ENCODE data around the gene VAV2. TPM values are rescaled to one million over a fixed set of nuclear protein-coding genes. Genes with fewer than 3 reads are reported as not detected.
A peak's percentile ranks its signal among the peaks of the same experiment; 100 is the strongest.

VAV2 gene
- total RNA-seq, 1 experiment from 2014 or later: 12.5 TPM

DNA sequence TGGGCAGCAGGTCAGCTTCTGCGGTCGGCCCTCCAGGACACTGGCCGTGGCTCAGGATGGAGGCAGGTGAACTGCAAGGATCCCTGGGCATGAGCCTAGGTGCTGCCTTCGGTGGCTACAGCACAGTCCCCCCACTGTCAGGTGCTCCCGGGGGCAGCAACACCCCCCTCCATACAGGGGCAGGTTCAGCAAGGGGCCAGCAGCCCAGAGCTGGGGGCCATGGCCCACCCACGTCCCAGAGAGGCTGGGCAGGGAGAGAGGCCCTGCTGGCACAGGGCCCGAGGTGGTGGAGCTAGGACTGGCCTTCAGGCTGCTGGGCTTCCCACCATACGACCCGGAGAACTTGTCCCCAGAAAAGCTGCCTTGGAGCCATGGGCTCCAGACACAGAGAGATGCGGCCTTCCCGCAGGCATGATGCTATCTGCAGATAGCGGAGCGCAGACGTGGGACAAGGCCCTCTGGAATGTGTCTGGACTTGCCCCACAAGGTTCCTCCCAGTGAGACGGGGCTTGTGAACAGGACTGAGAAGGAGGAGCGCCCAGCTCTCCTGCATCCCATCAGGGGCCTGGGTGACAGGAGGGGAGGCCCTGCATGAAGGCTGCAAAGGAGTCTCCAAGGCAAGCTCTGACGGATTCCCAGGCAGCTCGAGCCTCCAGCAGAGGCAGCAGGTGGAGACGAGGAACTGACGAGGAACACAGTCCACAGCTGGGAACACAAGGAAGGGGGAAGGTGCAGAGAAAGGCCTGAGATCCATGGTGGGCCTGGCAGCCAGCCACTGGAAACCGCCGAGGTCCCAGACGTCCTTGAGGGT is 111.1 kb downstream of the VAV2 start:
- DNase-seq (ENCODE audit: low read depth): no peak

DNA sequence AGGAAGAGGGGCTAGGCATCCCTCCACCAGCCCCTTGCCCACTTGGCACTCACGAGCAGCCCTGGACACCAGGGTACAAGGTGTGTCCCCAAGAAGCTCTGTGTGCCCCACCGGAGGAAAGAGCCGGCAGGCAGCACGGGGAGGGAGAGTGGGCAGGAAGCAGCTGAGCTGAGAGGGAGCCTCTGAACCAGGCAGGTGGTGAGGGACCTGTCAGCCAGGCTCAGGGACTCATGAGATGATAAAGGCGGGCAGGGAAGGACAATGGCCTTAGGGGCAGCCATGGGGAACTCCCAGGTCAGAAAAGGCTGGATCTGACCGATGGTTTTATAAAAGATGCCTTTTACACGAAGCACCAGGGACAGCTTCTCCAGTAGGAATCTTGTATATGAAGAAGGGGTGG is 112.0 kb downstream of the VAV2 start:
- no peak for DNase-seq (ENCODE audit: low read depth)

DNA sequence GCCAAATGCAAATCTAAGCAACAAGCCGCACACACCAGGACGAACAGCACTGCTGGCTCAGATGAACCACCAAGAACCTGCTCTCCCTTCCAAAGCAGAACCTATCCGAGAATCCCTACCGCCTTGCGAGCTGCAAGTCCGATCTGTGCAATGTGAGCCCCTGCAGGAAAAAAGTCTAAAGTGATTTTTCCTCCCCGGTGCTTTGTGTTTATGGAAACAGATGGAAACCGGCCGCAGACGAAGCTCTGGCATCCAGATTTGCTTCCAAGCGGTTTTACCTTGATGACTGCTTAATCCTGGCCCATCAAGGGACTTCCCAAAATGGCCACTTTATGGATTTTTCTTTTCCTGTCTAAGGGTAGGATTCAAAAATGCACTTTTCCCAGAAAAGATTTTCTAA is 112.5 kb downstream of the VAV2 start:
- no peak for DNase-seq (ENCODE audit: low read depth)

DNA sequence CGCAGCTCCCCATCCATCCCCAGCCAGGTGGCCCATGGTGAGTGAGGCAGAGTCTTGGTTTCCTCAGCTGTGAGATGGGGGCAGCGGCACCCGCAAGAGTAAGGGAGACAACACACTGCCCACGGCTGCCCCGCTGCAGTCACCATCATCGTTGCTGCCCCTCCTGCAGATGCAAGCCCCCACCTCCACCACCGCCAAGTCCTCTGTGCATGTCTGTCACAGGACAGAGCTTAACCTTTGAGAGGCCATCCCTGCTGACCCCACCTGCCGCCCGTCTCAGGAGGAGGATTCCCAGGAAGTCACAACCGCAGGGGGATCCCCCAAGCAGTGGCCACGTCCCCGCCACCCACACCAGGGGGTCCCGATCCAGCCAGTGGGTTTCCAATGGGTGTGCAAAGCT is 113.7 kb downstream of the VAV2 start:
- DNase-seq (ENCODE audit: low read depth): no peak

DNA sequence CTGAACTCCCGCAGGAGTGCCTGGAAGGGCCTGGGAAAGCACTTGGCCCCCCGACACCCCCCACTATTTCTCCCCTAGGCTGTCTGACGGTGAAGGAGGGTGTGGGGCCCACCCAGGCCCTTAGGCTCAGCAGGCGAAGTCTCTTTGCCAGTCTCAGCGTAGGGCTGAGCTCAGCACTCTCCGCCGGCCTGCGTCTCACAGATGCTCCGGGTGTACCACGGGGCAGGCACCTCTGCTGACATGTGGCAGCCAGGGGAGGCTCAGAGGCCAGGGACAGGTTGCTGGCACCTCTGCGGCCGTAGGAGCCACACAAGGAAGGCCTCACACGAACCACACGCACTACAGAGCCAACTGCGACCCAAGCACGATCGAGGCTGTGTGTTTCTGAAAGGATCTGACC is 114.2 kb downstream of the VAV2 start:
- no peak for DNase-seq (ENCODE audit: low read depth)

GRCh38 chr9:133877327-133877726 is 114.8 kb downstream of the VAV2 start:
- no peak for DNase-seq (ENCODE audit: low read depth)

DNA sequence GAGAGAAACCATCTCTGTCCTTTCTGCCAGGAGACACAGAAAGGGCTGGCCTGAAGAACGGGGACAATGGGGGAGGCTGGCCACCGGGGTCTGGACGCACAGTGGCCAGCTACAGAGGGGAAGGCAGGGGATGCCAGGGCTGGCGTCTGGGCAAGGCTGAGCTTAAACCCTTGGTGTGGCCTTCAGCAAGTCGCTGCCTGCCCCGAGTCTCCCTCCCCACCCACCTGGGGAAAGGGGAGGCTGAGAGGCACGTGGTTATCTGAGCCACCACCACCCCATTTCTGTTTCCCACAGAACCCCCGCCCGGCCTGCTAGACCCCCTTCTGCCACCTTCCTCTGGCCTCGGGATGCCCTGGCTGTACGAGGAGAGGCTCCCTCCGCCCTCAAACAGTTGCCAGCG is 115.3 kb downstream of the VAV2 start:
- no peak for DNase-seq (ENCODE audit: low read depth)

DNA sequence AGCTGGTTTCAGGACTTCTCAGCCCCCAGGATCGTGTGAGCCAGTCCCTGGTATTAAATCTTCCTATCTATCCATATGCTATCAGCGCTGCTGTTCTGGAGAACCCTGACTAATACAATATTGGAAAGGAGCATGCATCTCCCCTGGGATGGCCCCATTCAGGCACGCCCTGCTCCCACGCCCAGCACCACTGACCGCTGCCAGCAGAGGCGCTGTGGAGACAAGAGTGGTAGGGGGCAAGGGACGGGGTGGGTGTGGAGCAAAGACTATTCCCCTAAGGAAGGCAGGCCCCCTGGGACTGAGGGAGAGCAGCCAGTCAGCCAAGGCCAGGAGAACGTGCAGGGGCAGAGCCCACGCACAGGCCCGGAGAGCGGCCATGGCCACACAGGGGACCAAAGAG is 116.0 kb downstream of the VAV2 start:
- no peak for DNase-seq (ENCODE audit: low read depth)

DNA sequence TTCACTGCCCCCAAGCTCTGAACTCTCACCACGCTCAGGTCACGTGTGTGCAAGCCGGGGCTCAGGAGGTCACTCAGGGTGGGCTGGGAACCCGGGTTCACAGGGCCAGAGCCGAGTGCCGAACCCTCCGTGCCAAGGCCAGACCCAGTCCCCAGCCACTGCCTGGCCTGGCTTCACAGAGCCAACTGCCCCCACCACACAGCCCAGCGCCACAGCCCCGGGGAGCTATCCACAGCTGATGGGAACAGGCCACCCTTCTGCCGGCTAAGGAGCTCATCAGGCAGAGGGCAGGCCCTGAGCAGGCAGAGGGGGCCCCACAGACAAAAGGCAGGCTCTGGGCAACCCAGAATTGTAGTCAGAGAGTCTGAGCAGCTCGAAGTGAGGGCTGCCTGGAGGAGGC is 117.0 kb downstream of the VAV2 start:
- no peak for DNase-seq (ENCODE audit: low read depth)

- DNase-seq (ENCODE audit: low read depth): no peak
Observed at GRCh38 chr9:133874659-133875058, 117.5 kb downstream of the VAV2 start.

- peak; percentile 94 for DNase-seq (ENCODE audit: low read depth)
Observed at GRCh38 chr9:133874060-133874657, 118.0 kb downstream of the VAV2 start.

DNA sequence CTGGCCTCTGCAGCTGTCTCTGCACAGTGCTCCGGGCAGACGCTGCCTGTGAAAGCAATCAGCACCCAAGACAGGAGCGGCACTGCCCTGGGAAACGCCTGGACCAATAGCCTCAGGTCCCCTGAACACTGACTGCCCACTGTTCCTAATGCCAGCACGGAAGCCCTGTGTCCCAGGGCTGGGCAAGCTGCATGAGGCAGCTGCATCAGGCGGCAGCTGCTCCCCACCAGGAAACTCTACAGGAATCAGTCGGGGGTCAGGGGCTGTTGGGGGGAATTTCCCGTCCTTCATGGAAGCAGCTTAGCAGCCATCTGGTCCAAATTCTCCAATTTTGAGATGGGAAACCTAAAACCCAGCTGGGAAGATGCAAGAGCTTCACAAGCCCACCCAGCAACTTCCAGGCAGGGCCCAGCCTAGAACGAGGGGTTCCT is 118.6 kb downstream of the VAV2 start:
- DNase-seq (ENCODE audit: low read depth): peak; percentile 13

GRCh38 chr9:133873009-133873408 is 119.1 kb downstream of the VAV2 start:
- DNase-seq (ENCODE audit: low read depth): no peak

DNA sequence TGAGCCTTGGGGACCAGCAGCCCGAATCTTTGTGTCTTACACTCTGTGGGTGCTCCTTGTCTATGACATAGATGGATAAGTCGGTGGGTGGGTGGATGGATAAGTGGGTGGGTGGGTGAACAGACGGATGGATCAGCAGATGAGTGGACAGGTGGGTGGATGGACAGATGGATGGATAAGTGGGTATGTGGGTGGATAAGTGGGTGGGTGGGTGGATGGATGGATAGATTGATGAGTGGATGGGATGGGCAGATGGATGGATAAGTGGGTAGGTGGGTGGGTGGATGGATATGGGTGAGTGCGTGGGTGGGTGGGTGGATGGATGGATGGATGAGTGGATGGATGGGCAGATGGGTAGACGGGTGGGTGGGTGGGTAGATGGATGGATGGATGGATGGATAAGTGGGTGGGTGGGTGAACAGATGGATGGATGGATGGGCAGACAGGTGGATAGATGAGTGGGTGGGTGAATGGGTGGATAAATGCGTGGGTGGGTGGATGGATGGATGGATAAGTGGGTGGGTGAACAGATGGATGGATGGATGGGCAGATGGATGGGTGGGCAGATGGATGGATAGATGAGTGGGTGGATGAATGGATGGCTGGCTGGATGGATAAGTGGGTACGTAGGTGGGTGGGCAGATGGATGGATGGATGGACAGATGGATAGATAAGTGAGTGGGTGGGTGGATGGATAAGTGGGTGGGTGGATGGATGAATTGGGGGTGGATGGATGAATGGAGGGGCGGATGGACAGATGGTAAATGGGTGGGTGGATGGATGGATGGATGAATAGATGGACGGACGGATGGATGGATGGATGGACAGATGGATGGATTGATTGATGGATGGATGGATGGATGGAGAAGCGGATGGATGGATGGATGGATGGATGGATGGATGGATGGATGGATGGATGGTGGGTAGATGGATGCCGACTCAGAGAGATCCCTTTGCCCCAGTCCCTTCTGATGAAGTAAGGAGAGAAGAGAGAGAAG is 121.2 kb downstream of the VAV2 start:
- no peak for DNase-seq (ENCODE audit: low read depth)

DNA sequence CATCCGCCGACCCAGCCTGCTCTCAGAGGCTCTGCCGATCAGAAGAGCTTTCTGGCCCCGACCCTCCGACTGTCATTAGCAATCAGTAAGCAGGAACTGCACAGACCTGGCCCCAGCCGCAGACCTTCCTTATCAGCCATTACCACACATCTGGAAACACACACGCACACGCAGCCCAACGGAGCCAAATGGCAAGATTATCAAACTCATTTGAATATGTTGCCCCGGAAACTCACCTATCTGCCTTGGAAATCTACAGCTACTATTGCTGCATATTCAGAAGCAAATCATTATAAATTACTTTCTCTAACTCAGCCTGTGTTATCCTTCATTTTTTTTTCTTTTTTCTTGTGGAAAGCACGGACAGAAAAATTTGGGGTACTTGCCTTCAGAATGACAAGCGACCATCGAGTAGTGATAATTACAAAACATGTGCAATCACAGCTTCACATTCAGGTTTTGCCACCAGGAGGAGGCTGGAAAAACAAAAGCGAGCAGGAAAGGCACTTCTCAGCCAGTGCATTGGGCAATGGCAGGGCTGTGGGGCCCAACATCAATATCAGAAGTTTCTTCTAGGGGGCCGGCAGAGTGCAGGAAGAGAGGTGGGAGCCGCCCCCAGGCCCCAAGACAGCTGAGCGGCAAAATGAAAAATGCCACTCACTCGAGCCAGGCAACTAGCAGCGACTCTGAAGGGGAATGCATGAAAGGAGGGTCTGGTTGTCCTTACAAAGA is 122.3 kb downstream of the VAV2 start:
- no peak for DNase-seq (ENCODE audit: low read depth)

GRCh38 chr9:133868203-133868602 is 123.9 kb downstream of the VAV2 start:
- no peak for DNase-seq (ENCODE audit: low read depth)

DNA sequence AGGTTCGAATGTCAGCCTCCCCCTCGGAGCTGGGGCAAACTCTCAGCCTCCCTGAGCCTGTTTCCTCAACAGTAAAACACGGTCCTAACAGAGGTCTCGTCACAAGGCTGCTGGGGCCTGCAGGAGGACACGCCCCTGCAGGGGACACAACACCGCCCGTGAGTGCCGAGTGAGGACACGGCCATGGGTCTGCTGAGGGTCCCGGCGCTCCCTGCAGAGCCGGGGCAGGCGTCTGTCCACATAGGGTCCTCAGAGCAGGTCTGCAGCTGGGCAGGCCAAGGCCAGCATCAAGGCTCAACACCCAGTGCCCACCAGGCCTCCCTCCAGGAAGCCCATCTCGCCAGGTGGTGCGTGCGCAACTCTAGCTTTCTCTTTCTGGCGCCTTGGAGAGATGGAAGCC is 125.2 kb downstream of the VAV2 start:
- no peak for DNase-seq (ENCODE audit: low read depth)

- DNase-seq (ENCODE audit: low read depth): no peak
Observed at GRCh38 chr9:133864011-133864410, 128.1 kb downstream of the VAV2 start.

GRCh38 chr9:133863257-133863592 is 128.9 kb downstream of the VAV2 start:
- no peak for DNase-seq (ENCODE audit: low read depth)

DNA sequence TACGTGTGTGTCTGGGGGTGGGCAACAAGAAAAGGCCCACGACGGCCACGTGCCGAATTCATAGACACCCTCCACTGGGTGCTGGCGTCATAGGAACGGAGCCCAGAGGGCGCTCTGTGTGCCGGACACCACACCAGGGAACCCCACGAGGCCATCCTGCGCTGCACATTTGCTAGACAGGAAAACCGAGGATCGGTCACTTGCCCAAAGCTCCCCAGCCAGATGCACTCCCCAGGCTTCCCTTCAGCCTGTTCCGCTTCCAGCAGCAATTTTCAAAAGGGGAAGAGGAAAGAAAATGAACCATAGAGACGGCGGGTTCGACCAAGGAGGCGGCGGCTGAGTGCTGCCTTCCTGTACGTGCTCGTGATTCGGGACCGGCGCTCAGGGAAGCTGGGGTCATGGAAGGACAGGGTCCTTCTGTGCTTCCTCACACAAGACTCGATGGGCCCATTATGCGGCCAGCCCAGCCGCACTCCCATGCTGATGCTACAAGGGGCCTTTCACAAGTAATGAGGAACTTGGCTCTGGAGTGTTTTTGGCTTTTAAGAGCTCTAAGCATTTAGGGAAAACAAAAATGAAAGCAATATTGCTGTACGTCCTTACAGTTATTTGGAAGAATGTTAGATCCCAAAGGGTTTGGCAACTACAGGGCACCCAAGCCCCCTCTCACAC is 129.4 kb downstream of the VAV2 start:
- no peak for DNase-seq (ENCODE audit: low read depth)

GRCh38 chr9:133861692-133862091 is 130.4 kb downstream of the VAV2 start:
- DNase-seq (ENCODE audit: low read depth): no peak

Measured in HT1080 (cell line).